ENCODE measurements around the gene ARF3. TPM values are rescaled to one million over a fixed set of nuclear protein-coding genes. Genes with fewer than 3 reads are reported as not detected.

The ARF3 gene
- total and polyA plus RNA-seq, 4 donors: 65.3 to 155 (median 109) TPM

Other genes starting within 250 kb of the ARF3 start
- gene CCNT1, start 240.8 kb downstream of the ARF3 start, total RNA-seq: 10 to 100 TPM; 36.7 to 42.0 TPM
- gene CCNT1, start 240.8 kb downstream of the ARF3 start, polyA plus RNA-seq: 1 to 10 TPM; 3.9 to 7.4 TPM
- 10 to 100 TPM; 85.1 to 89.7 TPM for gene ADCY6, start 168.4 kb downstream of the ARF3 start, total RNA-seq
- 10 to 100 TPM; 12.9 to 67.5 TPM for gene ADCY6, start 168.4 kb downstream of the ARF3 start, polyA plus RNA-seq
- 10 to 100 TPM; 20.5 to 30.8 TPM for gene CACNB3, start 139.0 kb downstream of the ARF3 start, total RNA-seq
- 10 to 100 TPM in 1 of 2 donors, 1 to 10 TPM in 1; 7.3 to 39.3 TPM for gene CACNB3, start 139.0 kb downstream of the ARF3 start, polyA plus RNA-seq
- 10 to 100 TPM; 52.2 to 77.2 TPM for gene DDX23, start 105.3 kb downstream of the ARF3 start, total RNA-seq
- 10 to 100 TPM; 25.9 to 48.1 TPM for gene DDX23, start 105.3 kb downstream of the ARF3 start, polyA plus RNA-seq
- 1 to 10 TPM; 3.7 TPM for gene RND1, start 91.6 kb downstream of the ARF3 start, total RNA-seq
- under 1 TPM; 0.56 to 0.88 TPM for gene RND1, start 91.6 kb downstream of the ARF3 start, polyA plus RNA-seq
- gene FKBP11, start 32.0 kb downstream of the ARF3 start, total RNA-seq: 10 to 100 TPM; 35.7 to 41.4 TPM
- 10 to 100 TPM; 14.3 to 51.3 TPM for gene FKBP11, start 32.0 kb downstream of the ARF3 start, polyA plus RNA-seq
- 1 to 10 TPM in 1 of 2 donors, under 1 TPM in 1; 0.55 to 4.9 TPM for gene WNT10B, start 14.2 kb upstream of the ARF3 start, total RNA-seq
- gene WNT10B, start 14.2 kb upstream of the ARF3 start, polyA plus RNA-seq: not detected
- gene WNT1, start 20.8 kb upstream of the ARF3 start, total RNA-seq: not detected
- gene WNT1, start 20.8 kb upstream of the ARF3 start, polyA plus RNA-seq: not detected
- gene DDN, start 41.9 kb upstream of the ARF3 start, total RNA-seq: under 1 TPM in 1 of 2 donors, not detected in 1; 0.10 TPM
- gene DDN, start 41.9 kb upstream of the ARF3 start, polyA plus RNA-seq: under 1 TPM in 1 of 2 donors, not detected in 1; 0.50 TPM
- gene PRKAG1, start 61.3 kb upstream of the ARF3 start, total RNA-seq: 10 to 100 TPM; 44.8 to 50.6 TPM
- gene PRKAG1, start 61.3 kb upstream of the ARF3 start, polyA plus RNA-seq: 10 to 100 TPM; 48.0 to 57.1 TPM
- 10 to 100 TPM; 88.6 to 97.4 TPM for gene KMT2D, start 103.3 kb upstream of the ARF3 start, total RNA-seq
- gene KMT2D, start 103.3 kb upstream of the ARF3 start, polyA plus RNA-seq: 10 to 100 TPM; 11.5 to 14.4 TPM
- gene RHEBL1, start 112.5 kb upstream of the ARF3 start, total RNA-seq: 1 to 10 TPM in 1 of 2 donors, under 1 TPM in 1; 0.55 to 1.1 TPM
- 1 to 10 TPM; 1.3 to 2.4 TPM for gene RHEBL1, start 112.5 kb upstream of the ARF3 start, polyA plus RNA-seq
- gene DHH, start 137.3 kb upstream of the ARF3 start, total RNA-seq: 1 to 10 TPM; 1.3 to 3.6 TPM
- gene DHH, start 137.3 kb upstream of the ARF3 start, polyA plus RNA-seq: under 1 TPM in 1 of 2 donors, not detected in 1; 0.33 TPM
- gene LMBR1L, start 153.4 kb upstream of the ARF3 start, total RNA-seq: 100 to 1,000 TPM in 1 of 2 donors, 10 to 100 TPM in 1; 69.2 to 104 TPM
- 100 to 1,000 TPM in 1 of 2 donors, 1 to 10 TPM in 1; 5.6 to 160 TPM for gene LMBR1L, start 153.4 kb upstream of the ARF3 start, polyA plus RNA-seq
- gene TUBA1B, start 173.9 kb upstream of the ARF3 start, total RNA-seq: 100 to 1,000 TPM; 403 to 813 TPM
- 100 to 1,000 TPM; 619 to 672 TPM for gene TUBA1B, start 173.9 kb upstream of the ARF3 start, polyA plus RNA-seq
- gene TUBA1A, start 231.6 kb upstream of the ARF3 start, total RNA-seq: 100 to 1,000 TPM; 148 to 253 TPM
- 100 to 1,000 TPM; 102 to 172 TPM for gene TUBA1A, start 231.6 kb upstream of the ARF3 start, polyA plus RNA-seq

Data from aorta (tissue), 4 donors.